ENCODE results near the gene UGP2. TPM values are rescaled to one million over a fixed set of nuclear protein-coding genes. Genes with fewer than 3 reads are reported as not detected.

Gene UGP2
- total RNA-seq, result 131 and 186 TPM in 2 replicates

DNA sequence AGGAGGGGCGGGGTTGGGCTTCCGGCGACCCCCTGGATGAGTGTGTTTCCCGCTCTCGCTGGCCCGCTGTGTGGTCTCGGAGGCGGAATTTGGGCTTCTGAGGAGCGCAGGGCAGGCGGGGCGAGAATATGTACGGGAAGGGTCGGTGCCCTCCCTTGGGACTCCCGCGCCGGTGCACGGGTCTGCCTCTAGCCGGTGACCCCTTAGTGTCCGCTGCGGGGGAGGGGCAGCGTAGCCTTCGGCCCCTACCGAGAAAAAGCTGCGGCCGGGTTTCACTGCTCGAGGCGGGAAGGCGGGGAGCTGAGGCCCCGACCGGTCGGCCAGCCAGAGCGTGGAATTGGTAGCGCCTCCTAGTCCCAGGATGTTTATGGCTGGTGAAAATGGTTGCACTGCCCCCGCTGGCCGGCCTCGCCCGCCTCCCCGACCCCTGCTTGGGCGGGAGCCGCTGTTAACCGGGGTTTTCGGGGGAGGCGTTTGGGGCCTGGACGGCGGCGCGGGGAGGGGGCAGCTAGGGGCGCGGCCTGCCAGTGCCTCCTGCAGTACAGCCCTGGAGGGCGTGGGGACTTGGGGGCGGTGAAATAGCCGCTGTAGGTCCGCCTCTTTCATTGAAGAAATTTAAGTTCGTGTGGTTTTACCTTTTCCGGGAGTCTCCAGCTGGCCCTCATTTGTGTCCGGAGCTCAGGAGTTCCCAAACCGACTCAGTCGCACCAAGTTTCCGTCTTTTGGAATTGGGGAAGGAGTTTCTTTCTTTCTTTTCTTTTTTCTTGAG, at the start of gene UGP2:
UGP2 (plus strand) TSS at position 643 of the 769 bp plus-strand sequence. CDS start 290 bp downstream, outside the sequence.

Other genes with a start within 250 kb of the UGP2 start
- 12.5 and 15.9 TPM in 2 replicates for gene VPS54, start 177.5 kb downstream of the UGP2 start, total RNA-seq

Data from cardiac atrium fibroblast (primary cell).